HCT116 (cell line): ENCODE results near the gene LCN2. TPM values are rescaled to one million over a fixed set of nuclear protein-coding genes. Genes with fewer than 3 reads are reported as not detected.

Source experiments
- ATAC-seq: fragments of 200-7000 bp; cut with Tn5 transposase; 2 replicates; pipeline ENCODE4 v1.9.1; 2020; ENCODE audit warnings: mild to moderate bottlenecking, moderate library complexity
- BruUV-seq: library from RNA; stranded (reverse); fragments of 400-500 nt; replicated peaks from 2 replicates; lab custom pipeline; 2021; lab: Mats Ljungman, UMichigan
- CTCF ChIA-PET: fragments of 300-600 bp; sonication (Branson Sonifier 250); formaldehyde crosslinking; loops from one replicate; lab custom pipeline; 2021; ENCODE audit warnings: antibody characterized with exemption; lab: Charles Lee
- POLR2A ChIA-PET: fragments of 300-600, 350-600 bp; sonication (Branson Sonifier 250); formaldehyde crosslinking; loops from one replicate; lab custom pipeline; 2021; ENCODE audit warnings: antibody characterized with exemption; lab: Charles Lee
- RAD21 ChIA-PET, 2 experiments: fragments of 300-600 bp; sonication (Branson Sonifier 250); formaldehyde crosslinking; loops; one replicate each; lab custom pipeline; 2023; ENCODE audit warnings: low total read pairs in 2 of 2; ENCODE audit not compliant: uncharacterized antibody in 2 of 2, unreplicated experiment in 2 of 2, low non-redundant PET in 1 of 2; lab: Charles Lee
- DNase-seq: peaks from one replicate; pipeline ENCODE4 v3.0.0-alpha.2; 2010; ENCODE audit warnings: low read depth, low spot score
- H2AFZ ChIP-seq: fragments of 200-600 bp; shearing (Covaris generic), sonication (generic); 2 replicates; pipeline ENCODE4 v1.6.1; 2017; ENCODE audit warnings: low read depth, mixed run types, mixed read lengths, antibody characterized with exemption, low read length; ENCODE audit not compliant: poor library complexity, severe bottlenecking
- H3K27ac ChIP-seq: 2 replicates; pipeline ENCODE4 v1.5.1; 2012; ENCODE audit warnings: low read depth, low read length
- H3K27me3 ChIP-seq: fragments of 200-600 bp; sonication (generic); 2 replicates; pipeline ENCODE4 v1.6.1; 2016; ENCODE audit warnings: mixed run types, low read length, mixed read lengths; ENCODE audit not compliant: insufficient read depth
- H3K36me3 ChIP-seq, 2 experiments: fragments of 200-500 bp in 1 of 2; fragments of 200-600 bp in 1 of 2; sonication (Bioruptor generic) in 1 of 2; sonication (generic) in 1 of 2; 2 replicates each; pipeline versions ENCODE4 v1.5.1 to v1.6.1; 2014 to 2016; ENCODE audit warnings: low read length in 2 of 2, inconsistent platforms in 1 of 2, mixed read lengths in 1 of 2, mixed run types in 1 of 2; ENCODE audit not compliant: insufficient read depth in 2 of 2, control insufficient read depth in 1 of 2
- H3K4me1 ChIP-seq, 2 experiments: fragments of 200-600 bp in 1 of 2; sonication (generic) in 1 of 2; 2 replicates each; pipeline versions ENCODE4 v1.5.1 to v1.6.1; 2012 to 2017; ENCODE audit warnings: low read length in 2 of 2, inconsistent platforms in 1 of 2, mild to moderate bottlenecking in 1 of 2, mixed read lengths in 1 of 2, mixed run types in 1 of 2, moderate library complexity in 1 of 2; ENCODE audit not compliant: insufficient read depth in 2 of 2, control insufficient read depth in 1 of 2
- H3K4me2 ChIP-seq: fragments of 200-600 bp; sonication (generic); 2 replicates; pipeline ENCODE4 v1.6.1; 2017; ENCODE audit warnings: mixed run types, low read length, mixed read lengths
- H3K4me3 ChIP-seq, 2 experiments: fragments of 200-600 bp in 1 of 2; sonication (generic) in 1 of 2; replicated peaks in 1 of 2; 2 replicates each; pipeline ENCODE4 v1.5.1; 2011 to 2016; ENCODE audit warnings: low read length in 2 of 2, control low read depth in 1 of 2, low read depth in 1 of 2, mild to moderate bottlenecking in 1 of 2, mixed read lengths in 1 of 2, mixed run types in 1 of 2
- H3K79me2 ChIP-seq: fragments of 200-600 bp; sonication (generic); 2 replicates; pipeline ENCODE4 v1.6.1; 2017; ENCODE audit warnings: mild to moderate bottlenecking, mixed run types, low read length, moderate library complexity, mixed read lengths; ENCODE audit not compliant: insufficient read depth
- H3K9ac ChIP-seq: fragments of 200-600 bp; sonication (generic); 2 replicates; pipeline ENCODE4 v1.6.1; 2016; ENCODE audit warnings: low read length, mixed read lengths
- H3K9me2 ChIP-seq: fragments of 200-600 bp; sonication (generic), shearing (Covaris generic); 2 replicates; pipeline ENCODE4 v1.6.1; 2017; ENCODE audit warnings: mixed run types, mild to moderate bottlenecking, moderate library complexity; ENCODE audit not compliant: insufficient read depth
- H3K9me3 ChIP-seq, 2 experiments: fragments of 200-500 bp in 1 of 2; fragments of 200-600 bp in 1 of 2; sonication (Bioruptor generic) in 1 of 2; sonication (generic) in 1 of 2; 2 replicates each; pipeline ENCODE4 v1.6.1; 2014 to 2017; ENCODE audit warnings: low read length in 2 of 2, mixed read lengths in 2 of 2, inconsistent platforms in 1 of 2, low read depth in 1 of 2, mild to moderate bottlenecking in 1 of 2, mixed run types in 1 of 2, moderate library complexity in 1 of 2; ENCODE audit not compliant: control insufficient read depth in 1 of 2, insufficient read depth in 1 of 2
- H4K20me1 ChIP-seq: fragments of 200-600 bp; sonication (generic), shearing (Covaris generic); 2 replicates; pipeline ENCODE4 v1.6.1; 2017; ENCODE audit warnings: mixed run types, mild to moderate bottlenecking, moderate library complexity; ENCODE audit not compliant: insufficient read depth
- CEBPB ChIP-seq: IDR thresholded peaks from 2 replicates; pipeline ENCODE4 v1.6.1; 2012; ENCODE audit warnings: low read depth
- EZH2phosphoT487 ChIP-seq: fragments of 200-600 bp; IDR thresholded peaks from 2 replicates; pipeline ENCODE4 v1.6.1; 2018; ENCODE audit warnings: antibody characterized with exemption, borderline replicate concordance
- REST ChIP-seq: IDR thresholded peaks from 2 replicates; pipeline ENCODE4 v1.6.1; 2012; ENCODE audit warnings: low read depth
- SIN3A ChIP-seq: IDR thresholded peaks from 2 replicates; pipeline ENCODE4 v1.6.1; 2012; ENCODE audit warnings: low read depth
- SP1 ChIP-seq: IDR thresholded peaks from 2 replicates; pipeline ENCODE4 v1.6.1; 2012; ENCODE audit warnings: low read depth
- TCF7L2 ChIP-seq: IDR thresholded peaks from 2 replicates; pipeline ENCODE4 v1.7.0; 2011; ENCODE audit warnings: borderline replicate concordance, inconsistent platforms; ENCODE audit not compliant: insufficient read depth, insufficient read length; ENCODE audit errors: extremely low read depth
- ZFX ChIP-seq: fragments of 450-650 bp; IDR thresholded peaks from 2 replicates; pipeline ENCODE4 v1.6.1; 2017
- intact Hi-C: fragments of 100-400 bp; cut with micrococcal nuclease; formaldehyde crosslinking; loops from 2 replicates; pipeline ENCODE4 v1.10.0; 2022
- total RNA-seq: library from RNA; stranded (reverse); gene quantifications from one replicate; pipeline ENCODE4 v1.2.1, GENCODE V29; 2021; ENCODE audit not compliant: unreplicated experiment

LCN2 gene
- total RNA-seq, 1 experiment from 2014 or later: 9.2 TPM

GRCh38 chr9:128175102-128175563 is 25.9 kb downstream of the LCN2 start (continued):
- no peak for TF ChIP-seq REST
- TF ChIP-seq SIN3A: no peak
- TF ChIP-seq EZH2phosphoT487: no peak
- TF ChIP-seq ZFX: no peak
- TF ChIP-seq SP1: no peak
- no peak for TF ChIP-seq TCF7L2
- no peak for TF ChIP-seq CEBPB

DNA sequence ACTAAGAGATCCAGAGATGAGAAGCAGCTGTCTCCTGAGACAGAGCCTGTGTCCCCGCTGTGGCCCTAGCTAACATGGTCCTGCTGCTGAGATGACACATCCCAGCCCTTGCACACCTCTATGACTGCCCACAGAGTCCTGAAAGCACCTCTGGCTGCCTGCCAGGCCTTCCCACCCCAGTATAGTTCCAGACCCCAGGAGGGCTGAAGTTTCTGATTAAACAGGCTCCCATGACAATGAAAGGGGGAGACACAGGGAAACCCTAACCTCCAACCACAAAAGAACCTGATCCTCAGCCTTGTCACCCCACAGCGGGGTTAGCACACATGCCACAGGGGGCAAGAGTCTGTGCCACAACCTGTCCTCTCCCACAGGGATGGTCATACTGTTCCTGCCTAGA is 26.5 kb downstream of the LCN2 start:
- DNase-seq (no peak), ATAC-seq (no peak)
- H3K4me3 ChIP-seq: no peak overlapping the region
- ChIA-PET RAD21 (no interaction called here), CTCF (no interaction called here)
- no peak overlapping the region for H2AFZ ChIP-seq
- H3K9me2 ChIP-seq: no peaks in the 10 kb centered on the region
- H3K9ac ChIP-seq: no peak overlapping the region
- no peak overlapping the region for H3K27ac ChIP-seq
- intact Hi-C loops: no loop called here
- no peak overlapping the region for H3K4me2 ChIP-seq
- H3K9me3 ChIP-seq: no peaks in the 10 kb centered on the region; a peak in 1 of 4 replicates
- H3K36me3 ChIP-seq: peaks cover 24 to 36% of the 10 kb centered on the region in 2 experiments
- no peak for TF ChIP-seq SP1
- TF ChIP-seq, all 23 proteins: peak for 0
- POLR2A ChIA-PET: no interaction called here
- no TSS peak for BruUV-seq
- no peaks in the 10 kb centered on the region for H3K79me2 ChIP-seq
- no peaks in the 10 kb centered on the region for H3K27me3 ChIP-seq
- H3K4me1 ChIP-seq: no peaks in the 10 kb centered on the region
- no peaks in the 10 kb centered on the region for H4K20me1 ChIP-seq
